Body of pancreas (tissue), 4 donors: ENCODE measurements around the gene OR10H3.

Experiments used
- POLR2A ChIP-seq, 3 donors: fragments of 450-650 bp; IDR thresholded peaks; one replicate each; pipeline ENCODE4 v1.6.1; 2016; ENCODE audit warnings: antibody characterized with exemption in 3 of 3, mild to moderate bottlenecking in 2 of 3
- TF ChIP-seq, protein P1 (sequence below), 7 experiments: fragments of 450-650 bp in 4 of 7; fragments of 200-600 bp in 3 of 7; sonication (generic) in 3 of 7; IDR thresholded peaks; one replicate each; pipeline ENCODE4 v1.5.1; 2016 to 2019; ENCODE audit warnings: antibody characterized with exemption in 7 of 7

DNA sequence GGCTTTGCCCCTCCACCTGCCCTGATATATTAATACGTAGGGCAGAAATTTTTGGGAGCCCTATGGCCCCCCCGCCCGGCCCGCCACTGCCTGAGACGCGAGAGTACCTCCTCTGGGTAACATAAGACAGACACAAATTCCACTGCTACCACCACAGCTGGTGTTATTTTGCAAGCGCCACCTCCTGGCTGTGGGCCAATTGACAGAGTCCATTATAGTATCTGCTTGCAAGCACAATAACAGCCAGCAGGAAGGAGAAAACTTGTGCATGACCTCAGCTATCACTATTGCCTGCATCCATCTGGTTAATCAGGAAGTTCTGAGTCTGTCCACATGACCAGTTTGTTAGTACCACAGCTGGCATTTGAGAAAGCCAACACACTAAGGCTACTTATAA, 35.3 kb upstream of the OR10H3 start:
- TF ChIP-seq, protein P1, sequence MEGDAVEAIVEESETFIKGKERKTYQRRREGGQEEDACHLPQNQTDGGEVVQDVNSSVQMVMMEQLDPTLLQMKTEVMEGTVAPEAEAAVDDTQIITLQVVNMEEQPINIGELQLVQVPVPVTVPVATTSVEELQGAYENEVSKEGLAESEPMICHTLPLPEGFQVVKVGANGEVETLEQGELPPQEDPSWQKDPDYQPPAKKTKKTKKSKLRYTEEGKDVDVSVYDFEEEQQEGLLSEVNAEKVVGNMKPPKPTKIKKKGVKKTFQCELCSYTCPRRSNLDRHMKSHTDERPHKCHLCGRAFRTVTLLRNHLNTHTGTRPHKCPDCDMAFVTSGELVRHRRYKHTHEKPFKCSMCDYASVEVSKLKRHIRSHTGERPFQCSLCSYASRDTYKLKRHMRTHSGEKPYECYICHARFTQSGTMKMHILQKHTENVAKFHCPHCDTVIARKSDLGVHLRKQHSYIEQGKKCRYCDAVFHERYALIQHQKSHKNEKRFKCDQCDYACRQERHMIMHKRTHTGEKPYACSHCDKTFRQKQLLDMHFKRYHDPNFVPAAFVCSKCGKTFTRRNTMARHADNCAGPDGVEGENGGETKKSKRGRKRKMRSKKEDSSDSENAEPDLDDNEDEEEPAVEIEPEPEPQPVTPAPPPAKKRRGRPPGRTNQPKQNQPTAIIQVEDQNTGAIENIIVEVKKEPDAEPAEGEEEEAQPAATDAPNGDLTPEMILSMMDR (IDR thresholded peaks at IDR 0.05), result peak in 1 of 7 experiments; percentile 7
- no peak for TF ChIP-seq POLR2A (IDR thresholded peaks at IDR 0.05)
